ENCODE data around the gene IQCE.

The IQCE gene

GRCh38 chr7:2621061-2621828 lies 62.5 kb downstream of the IQCE start:
- DNase-seq = no peak

GRCh38 chr7:2621948-2622640 lies 63.3 kb downstream of the IQCE start:
- no peak for DNase-seq

DNA sequence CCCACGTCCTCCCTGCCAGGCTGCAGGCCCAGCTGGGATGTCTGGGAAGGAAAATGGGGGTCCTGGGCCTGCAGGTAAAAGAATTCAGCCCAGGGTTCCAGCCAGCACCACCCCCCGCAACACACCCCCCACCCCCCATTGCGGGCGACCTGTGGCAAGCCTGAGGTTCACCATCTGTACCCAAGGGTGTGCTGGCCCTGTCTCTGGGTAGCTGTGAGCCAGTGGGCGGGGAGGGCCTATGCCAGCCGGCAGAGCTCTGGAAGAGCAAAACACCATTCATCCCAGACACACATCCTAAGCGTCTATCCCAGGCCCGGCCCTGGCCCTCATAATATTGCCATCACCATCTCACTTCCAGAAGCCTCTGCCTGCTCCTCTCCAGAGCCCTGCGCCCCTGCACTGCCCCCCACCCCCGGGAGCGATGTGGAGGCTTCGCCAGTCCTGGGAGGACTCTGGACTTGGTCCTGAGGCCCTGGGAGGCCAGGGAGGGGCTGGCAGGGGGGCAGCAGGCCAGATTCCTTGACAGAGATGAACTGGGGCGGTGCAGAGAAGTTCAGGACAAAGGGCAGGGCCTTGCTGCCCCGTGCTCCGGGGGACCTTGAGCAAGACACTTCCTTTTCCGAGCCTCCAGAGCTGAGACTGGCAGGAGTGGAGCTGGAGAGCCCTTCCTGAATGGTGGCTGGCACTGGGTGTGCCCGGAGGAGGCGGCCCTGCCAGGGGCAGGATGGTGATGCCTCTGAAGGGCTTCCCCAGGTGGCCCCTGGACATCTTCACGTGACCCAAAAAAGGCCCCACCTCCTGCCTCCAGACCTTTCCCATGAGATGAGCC lies 64.3 kb downstream of the IQCE start:
- peak; percentile 74 to 85 (median 77) for DNase-seq

DNA sequence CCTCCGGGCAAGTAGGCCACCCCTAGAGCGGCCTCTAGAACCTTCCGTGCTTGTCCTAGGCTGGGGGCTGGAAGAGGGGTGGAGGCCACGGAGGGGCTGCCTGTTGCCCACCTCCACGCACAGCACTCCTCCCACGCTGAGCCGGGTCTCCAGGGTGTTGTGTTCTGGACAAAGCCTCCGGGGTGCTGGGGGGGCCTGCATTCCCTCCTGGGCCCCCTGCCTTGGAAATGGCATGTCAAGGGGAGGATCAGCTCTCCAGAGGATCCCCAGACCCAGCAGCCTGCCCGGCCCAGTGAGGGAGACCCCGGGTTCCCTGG lies 64.9 kb downstream of the IQCE start:
- DNase-seq = no peak

DNA sequence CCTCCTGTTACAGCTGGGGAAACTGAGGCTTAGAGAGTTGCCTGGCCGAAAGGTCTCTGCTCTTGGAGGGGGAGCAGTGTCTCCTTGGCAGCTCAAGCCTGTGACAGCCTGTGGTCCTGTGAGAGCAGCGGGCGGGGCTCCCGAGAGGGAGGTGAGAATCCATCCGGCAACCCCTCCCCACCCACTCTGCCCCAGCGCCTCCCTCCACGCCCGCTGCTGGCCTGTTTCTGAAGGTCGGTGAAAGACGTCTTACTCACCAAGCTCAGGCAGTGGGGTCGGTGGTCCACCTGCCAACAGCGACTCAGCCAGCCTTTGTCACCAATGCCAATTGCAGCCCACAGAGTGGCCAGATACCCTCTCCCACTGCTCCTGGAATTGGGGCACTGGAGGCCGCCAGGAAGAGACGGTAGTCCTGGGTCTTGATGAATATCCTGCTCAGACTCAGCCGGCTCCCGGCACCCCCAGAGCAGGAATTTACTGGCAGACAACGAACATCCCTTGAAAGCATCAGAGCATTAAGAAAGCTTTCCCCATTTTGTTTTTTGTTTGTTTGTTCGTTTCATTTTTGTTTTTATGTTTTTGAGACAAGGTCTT lies 65.6 kb downstream of the IQCE start:
- no peak for DNase-seq

GRCh38 chr7:2626498-2627117 lies 67.8 kb downstream of the IQCE start:
- no peak for DNase-seq

- no peak for DNase-seq
Measured at GRCh38 chr7:2627258-2628129, 68.7 kb downstream of the IQCE start.

DNA sequence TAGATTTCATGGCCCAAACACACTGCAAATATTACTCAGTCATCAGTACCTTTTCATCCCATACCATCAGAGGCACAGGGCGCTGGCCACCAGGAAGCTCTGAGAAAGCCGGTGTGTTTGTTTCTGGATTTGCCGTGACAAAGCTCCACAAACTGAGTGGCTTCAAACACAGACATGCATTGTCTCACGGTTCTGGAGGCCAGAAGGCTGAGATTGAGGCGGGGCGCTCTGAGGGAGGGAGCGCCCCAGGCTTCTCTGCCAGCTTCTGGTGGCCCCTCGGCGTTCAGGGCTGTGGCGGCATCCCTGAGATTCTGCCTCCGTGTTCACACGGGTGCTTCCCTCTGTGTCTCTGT lies 69.3 kb downstream of the IQCE start:
- DNase-seq = no peak

GRCh38 chr7:2628891-2629290 lies 70.1 kb downstream of the IQCE start:
- DNase-seq = no peak

- peak; percentile 67 to 78 (median 70) for DNase-seq
Measured at GRCh38 chr7:2629746-2630681, 71.2 kb downstream of the IQCE start.

DNA sequence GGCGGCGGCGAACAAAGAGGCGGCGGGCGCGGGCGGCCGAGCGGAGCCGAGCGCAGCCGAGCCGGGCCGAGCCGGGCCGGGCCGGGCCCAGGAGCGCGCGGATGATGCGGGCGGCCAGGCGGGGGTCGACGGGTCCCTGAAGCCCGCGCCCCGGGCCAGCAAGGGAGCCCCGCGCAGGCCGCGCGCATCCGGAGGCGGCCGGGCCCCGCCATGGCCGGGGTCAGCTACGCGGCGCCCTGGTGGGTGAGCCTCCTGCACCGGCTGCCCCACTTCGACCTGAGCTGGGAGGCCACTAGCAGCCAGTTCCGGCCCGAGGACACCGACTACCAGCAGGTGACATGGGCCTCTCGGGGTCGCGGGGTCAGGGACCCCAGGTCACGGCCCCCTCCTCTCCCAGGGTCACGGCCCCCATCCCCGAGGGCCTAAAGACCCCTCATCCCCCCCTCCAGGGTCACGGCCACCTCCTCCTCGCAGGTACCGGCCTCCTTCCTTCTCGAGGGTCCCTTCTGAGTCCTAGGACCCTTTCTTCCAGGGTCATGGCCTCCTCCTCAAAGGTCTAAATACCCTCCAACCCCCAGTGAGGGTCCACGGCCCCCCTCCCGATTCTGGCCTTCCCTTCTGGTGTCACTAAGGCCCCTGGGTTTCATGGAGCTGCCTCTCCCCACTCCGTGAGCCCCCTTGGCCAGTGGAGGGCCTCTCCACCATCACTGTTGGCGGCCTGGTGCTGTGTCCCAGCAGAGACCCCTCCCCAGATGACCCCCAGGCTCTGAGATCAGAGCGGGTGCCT lies 73.4 kb downstream of the IQCE start, which contains the start of gene TTYH3:
Gene TTYH3, plus strand, starts transcription at position 41 of the 787 bp plus-strand sequence. Its CDS starts 170 bp downstream, at position 211.
- DNase-seq = no peak

DNA sequence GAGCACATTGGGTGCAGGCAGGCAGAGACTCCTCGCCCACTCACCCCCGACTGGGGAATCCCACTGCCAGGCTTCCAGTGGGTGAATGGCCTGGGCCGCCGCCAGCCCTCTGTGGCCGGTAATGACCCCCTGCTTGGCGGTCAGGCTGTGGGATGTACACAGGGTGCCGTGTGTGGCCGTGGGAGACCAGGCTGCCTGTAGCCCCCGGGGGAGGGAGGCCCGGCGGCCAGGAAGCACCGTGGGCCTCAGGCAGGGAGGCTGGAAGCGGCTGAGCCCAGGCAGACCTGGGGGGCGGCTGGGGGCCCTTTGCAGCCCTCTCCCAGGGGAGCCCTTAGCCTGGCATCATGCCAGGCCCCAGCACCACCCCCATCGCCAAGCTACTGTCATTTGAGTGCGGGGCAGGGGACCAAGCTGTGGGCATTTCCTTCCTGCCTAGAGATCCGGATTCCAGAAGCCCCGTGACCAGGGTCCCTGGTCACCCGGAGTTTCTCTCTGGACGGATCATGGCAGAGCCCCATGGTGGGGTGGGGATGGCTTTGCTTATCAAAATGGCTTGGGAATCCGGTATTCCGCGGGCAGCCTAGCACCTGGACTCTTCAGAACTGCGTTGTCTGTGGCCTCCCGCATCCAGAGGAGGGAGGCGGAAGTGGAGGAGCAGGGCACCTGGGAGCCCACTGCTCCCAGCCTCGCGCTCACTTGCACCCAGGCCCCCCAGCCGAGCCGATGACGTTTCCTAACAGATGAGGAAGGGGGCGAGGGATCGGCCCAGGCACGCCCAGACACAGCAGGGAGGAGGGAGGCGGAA lies 74.2 kb downstream of the IQCE start:
- DNase-seq = peak; percentile 95 to 97 (median 97)

GRCh38 chr7:2633538-2634266 lies 74.9 kb downstream of the IQCE start:
- peak; percentile 92 to 94 (median 93) for DNase-seq

- no peak for DNase-seq
Measured at GRCh38 chr7:2634267-2635145, 75.7 kb downstream of the IQCE start.

DNA sequence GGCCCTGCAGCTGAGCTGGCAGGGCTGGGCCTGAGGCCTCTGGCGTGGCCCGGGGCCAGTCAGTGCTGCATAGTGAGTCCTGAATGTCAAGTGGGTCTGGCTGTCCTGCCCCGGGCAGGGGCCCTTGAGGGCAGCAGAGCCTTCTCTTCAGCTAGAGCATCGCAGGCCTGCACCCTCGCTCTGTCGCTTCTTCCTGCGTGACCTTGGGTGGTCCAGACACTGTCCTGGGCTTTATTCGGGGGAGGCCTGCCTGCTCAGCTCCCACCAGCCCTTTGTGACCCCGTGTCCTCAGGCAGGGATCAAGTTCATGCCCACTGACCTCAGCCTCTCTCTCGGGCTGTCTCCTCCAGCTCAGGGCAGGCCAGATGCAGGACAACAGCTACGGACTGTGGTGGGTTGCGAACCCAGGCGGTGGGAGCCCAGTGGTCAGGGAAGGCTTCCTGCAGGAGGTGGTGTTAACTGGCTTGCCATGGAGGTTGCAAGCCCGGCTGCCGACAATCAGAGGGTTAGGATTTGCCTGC lies 76.4 kb downstream of the IQCE start:
- DNase-seq = no peak

DNA sequence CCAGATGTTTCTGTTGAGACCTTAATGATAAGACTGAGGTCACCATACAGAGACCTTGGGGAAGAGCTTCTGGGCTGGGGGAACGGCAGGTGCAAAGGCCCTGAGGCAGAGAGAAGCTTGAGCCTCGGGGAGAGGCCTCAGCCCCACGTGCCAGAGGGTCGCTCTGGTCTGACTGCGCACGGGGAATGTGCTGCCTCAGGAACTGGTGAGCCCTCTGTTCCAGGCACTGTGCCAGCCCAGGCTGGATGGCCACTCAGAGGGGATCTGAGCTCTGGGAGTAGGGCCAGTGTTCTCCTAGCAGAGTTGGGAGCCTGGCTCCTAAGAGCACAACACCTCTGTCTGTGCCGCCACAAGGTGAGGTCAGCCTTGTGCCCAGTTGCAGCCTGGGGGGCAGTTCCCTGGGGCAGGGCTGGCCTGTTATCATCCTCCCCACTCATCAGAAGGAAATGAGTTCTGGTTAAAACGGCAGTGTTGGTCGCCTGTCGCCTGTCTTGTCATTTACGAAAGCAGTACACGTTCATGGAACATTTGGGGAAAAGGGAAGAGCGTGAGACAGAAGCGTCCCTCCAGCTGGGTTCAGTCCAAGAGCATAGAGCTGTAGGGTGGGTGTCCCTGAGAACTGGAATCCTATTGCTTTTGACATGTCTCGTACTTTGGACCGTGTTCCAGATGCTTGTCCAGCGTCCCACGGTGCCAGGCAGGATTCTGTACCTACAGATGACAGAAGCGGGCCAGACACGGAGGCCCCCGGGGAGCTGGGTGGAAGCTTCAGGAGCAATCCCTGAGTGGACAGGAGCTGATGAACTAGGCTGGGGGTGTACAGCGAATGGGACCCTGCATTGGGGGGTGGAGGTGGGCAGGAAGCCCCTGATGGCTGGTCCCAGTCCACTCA lies 77.3 kb downstream of the IQCE start:
- peak in 1 of 3 donors; percentile 32 for DNase-seq
